GM12878 (cell line): ENCODE results near the gene NOTCH1.

Experiments
- CEBPB ChIP-seq, 2 experiments: fragments of 150-350 bp in 1 of 2; IDR thresholded peaks; 2 replicates each; pipeline ENCODE4 v1.6.1; 2012 to 2014; ENCODE audit warnings: low read depth in 2 of 2, low read length in 2 of 2, borderline replicate concordance in 1 of 2, inconsistent platforms in 1 of 2
- CTCF ChIP-seq, 3 experiments: IDR thresholded peaks in 2 of 3; conservative IDR thresholded peaks in 1 of 3; 2 replicates each; pipeline ENCODE4 v1.5.1; 2011; ENCODE audit warnings: low read depth in 3 of 3, low read length in 3 of 3, mild to moderate bottlenecking in 3 of 3, control low read depth in 2 of 3, moderate library complexity in 2 of 3, inconsistent platforms in 1 of 3, mixed read lengths in 1 of 3; ENCODE audit not compliant: control insufficient read depth in 2 of 3, insufficient read depth in 1 of 3; ENCODE audit errors: extremely low read depth in 1 of 3
- EP300 ChIP-seq, 2 experiments: fragments of 150-350 bp in 1 of 2; IDR thresholded peaks; 2 replicates each; pipeline ENCODE4 v1.6.1; 2011 to 2012; ENCODE audit warnings: low read depth in 2 of 2, low read length in 2 of 2, borderline replicate concordance in 1 of 2, improper control_type of control experiment in 1 of 2, inconsistent platforms in 1 of 2; ENCODE audit not compliant: control insufficient read depth in 1 of 2
- KDM1A ChIP-seq: fragments of 200-600 bp; sonication (generic); IDR thresholded peaks from 2 replicates; pipeline ENCODE4 v1.6.1; 2016; ENCODE audit warnings: borderline replicate concordance
- MAX ChIP-seq: IDR thresholded peaks from 2 replicates; pipeline ENCODE4 v1.6.1; 2012; ENCODE audit warnings: low read depth, low read length, improper control_type of control experiment
- REST ChIP-seq: IDR thresholded peaks from 2 replicates; pipeline ENCODE4 v1.6.1; 2012; ENCODE audit warnings: mild to moderate bottlenecking, low read depth, low read length
- SP1 ChIP-seq: IDR thresholded peaks from one replicate; pipeline ENCODE4 v1.6.1; 2011; ENCODE audit warnings: low read depth, low read length
- TCF3 ChIP-seq: IDR thresholded peaks from 2 replicates; pipeline ENCODE4 v1.6.1; 2012; ENCODE audit warnings: low read depth, mild to moderate bottlenecking, low read length, borderline replicate concordance; ENCODE audit not compliant: insufficient read depth
- ZNF24 ChIP-seq: fragments of 450-650 bp; IDR thresholded peaks from 2 replicates; pipeline ENCODE4 v1.6.1; 2017; ENCODE audit warnings: antibody characterized with exemption, mild to moderate bottlenecking

- no peak for TF ChIP-seq EP300 (IDR thresholded peaks at IDR 0.05; ENCODE audit: borderline replicate concordance in 1 of 2, control insufficient read depth in 1 of 2, low read depth in 2 of 2, low read length in 2 of 2)
- no peak for TF ChIP-seq CTCF (IDR thresholded peaks at IDR 0.05 in 2 of 3, conservative IDR thresholded peaks at IDR 0.05 in 1 of 3; ENCODE audit: control insufficient read depth in 2 of 3, extremely low read depth in 1 of 3, insufficient read depth in 1 of 3, low read depth in 3 of 3, low read length in 3 of 3)
- no peak for TF ChIP-seq REST
- TF ChIP-seq MAX: no peak
- no peak for TF ChIP-seq CEBPB (IDR thresholded peaks at IDR 0.05; ENCODE audit: borderline replicate concordance in 1 of 2, low read depth in 2 of 2, low read length in 2 of 2)
- TF ChIP-seq TCF3: no peak
- TF ChIP-seq ZNF24: no peak
- TF ChIP-seq SP1: no peak
- no peak for TF ChIP-seq KDM1A
These were observed 61.4 kb downstream of the NOTCH1 start for GRCh38 chr9:136484153-136485048.
